Measurements from ENCODE around the gene VOPP1.

GRCh38 chr7:55457801-55458200 is 114.5 kb downstream of the VOPP1 start:
- no peak for TF ChIP-seq POLR2A (IDR thresholded peaks at IDR 0.05; ENCODE audit: low read length)
- no peak for TF ChIP-seq GATA1 (IDR thresholded peaks at IDR 0.05; ENCODE audit: low read depth, low read length)

Measured in erythroblast (primary cell).